ENCODE data around the gene ALKBH3. TPM values are rescaled to one million over a fixed set of nuclear protein-coding genes. Genes with fewer than 3 reads are reported as not detected.

Gene ALKBH3
- polyA plus RNA-seq, 1 of the 3 experiments (the other 2 are of a cell fraction) = 27.0 TPM

- Histone ChIP-seq H3K79me2 (ENCODE audit: insufficient read depth) (no peaks in the 10 kb centered on the region), H3K9ac (no peak overlapping the region), H3K9me2 (no peaks in the 10 kb centered on the region), H3K9me3 (no peaks in the 10 kb centered on the region), H4K20me1 (ENCODE audit: insufficient read depth) (no peaks in the 10 kb centered on the region), H3K4me3 (ENCODE audit: low read depth in 2 of 2, low read length in 1 of 2) (no peak overlapping the region), H2AFZ (ENCODE audit: low read depth) (no peak overlapping the region), H3K27ac (ENCODE audit: low read depth in 2 of 2, low read length in 1 of 2) (peak overlapping the region in 1 of 2 experiments; percentile 83; a peak in 2 of 4 replicates), H3K36me3 (replicated peaks in 1 of 2; ENCODE audit: control insufficient read depth in 1 of 2, insufficient read depth in 2 of 2, low read length in 1 of 2) (no peaks in the 10 kb centered on the region), H3K27me3 (ENCODE audit: insufficient read depth) (peaks cover 12% of the 10 kb centered on the region; the same call in 1 of the 2 replicates), H3K4me1 (ENCODE audit: control insufficient read depth in 1 of 2, insufficient read depth in 2 of 2, low read depth in 1 of 2, low read length in 1 of 2) (peaks cover 0 to 38% of the 10 kb centered on the region in 2 experiments; a peak in 1 of 4 replicates), H3K4me2 (no peak overlapping the region), H3F3A (replicated peaks; ENCODE audit: insufficient read depth) (no peaks in the 10 kb centered on the region)
- TF ChIP-seq JUND (IDR thresholded peaks at IDR 0.05) (no peak), REST (IDR thresholded peaks at IDR 0.05; ENCODE audit: low read depth, low read length) (no peak), MEF2A (IDR thresholded peaks at IDR 0.05; ENCODE audit: borderline replicate concordance, low read depth) (no peak), ZBTB33 (IDR thresholded peaks at IDR 0.05; ENCODE audit: borderline replicate concordance, low read depth) (no peak)
- ChIA-PET POLR2A (interaction anchor here (1.6 kb wide), 1 partner anchor 10 kb away, joined by 8 read pairs; the partner anchor contains the start of gene C11orf96), CTCF (interaction anchor here (1.2 to 1.4 kb wide), 3 partner anchors 37 to 126 kb away, joined by 3 to 6 read pairs (median 5); no protein-coding TSS in a partner anchor)
- 50% methylated on average over 6 of the region's 6 CpGs for WGBS (ENCODE audit: low lambda C conversion rate)
- no peak for DNase-seq
Measured at GRCh38 chr11:43952020-43952400, 71.4 kb downstream of the ALKBH3 start.

DNA sequence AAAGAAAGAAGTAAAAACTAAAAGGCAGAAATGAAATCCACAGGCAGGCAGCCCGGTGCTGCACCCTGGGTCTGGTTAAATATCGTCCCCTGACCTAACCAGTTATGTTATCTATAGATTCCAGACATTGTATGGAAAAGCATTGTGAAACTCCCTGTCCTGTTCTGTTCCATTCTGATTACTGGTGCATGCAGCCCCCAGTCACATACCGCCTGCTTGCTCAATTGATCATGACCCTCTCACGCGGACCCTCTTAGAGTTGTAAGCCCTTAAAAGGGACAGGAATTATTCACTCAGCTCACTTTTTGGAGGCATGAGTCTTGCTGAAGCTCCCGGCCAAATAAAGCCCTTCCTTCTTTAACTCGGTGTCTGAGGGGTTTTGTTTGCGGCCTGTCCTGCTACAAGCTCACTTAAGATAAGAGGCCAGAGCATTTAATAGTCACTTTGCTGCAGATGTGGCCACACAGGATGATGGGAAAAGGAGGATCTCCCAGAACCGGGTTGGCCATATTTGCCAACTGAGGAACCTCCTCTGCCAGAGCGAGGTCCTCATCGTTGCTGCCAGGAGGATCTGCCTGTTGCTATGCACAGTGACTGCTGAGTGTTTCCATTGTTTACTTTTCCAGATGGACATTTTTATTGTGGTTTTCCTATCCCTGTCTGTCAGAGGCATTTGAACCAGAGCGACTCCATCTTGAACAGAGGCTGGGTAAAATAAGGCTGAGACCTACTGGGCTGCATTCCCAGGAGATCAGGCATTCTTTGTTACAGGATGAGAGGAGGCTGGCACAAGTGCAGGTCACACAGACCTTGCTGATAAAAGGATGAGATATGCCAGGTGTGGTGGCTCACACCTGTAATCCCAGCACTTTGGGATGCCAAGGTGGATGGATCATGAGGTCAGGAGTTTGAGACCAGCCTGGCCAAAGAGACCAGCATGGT, 72.0 kb downstream of the ALKBH3 start:
- no peaks in the 10 kb centered on the region for H3K9me3 ChIP-seq
- no peaks in the 10 kb centered on the region for H3F3A ChIP-seq (replicated peaks; ENCODE audit: insufficient read depth)
- H3K4me1 ChIP-seq (ENCODE audit: control insufficient read depth in 1 of 2, insufficient read depth in 2 of 2, low read depth in 1 of 2, low read length in 1 of 2) = peaks cover 0 to 31% of the 10 kb centered on the region in 2 experiments; a peak in 1 of 4 replicates
- no peaks in the 10 kb centered on the region for H4K20me1 ChIP-seq (ENCODE audit: insufficient read depth)
- peaks cover 7% of the 10 kb centered on the region; the same call in 1 of the 2 replicates for H3K27me3 ChIP-seq (ENCODE audit: insufficient read depth)
- no peak overlapping the region for H3K4me2 ChIP-seq
- 77% methylated on average over 12 of the region's 12 CpGs for WGBS (ENCODE audit: low lambda C conversion rate)
- H3K9ac ChIP-seq = no peak overlapping the region
- DNase-seq = no peak
- H2AFZ ChIP-seq (ENCODE audit: low read depth) = no peak overlapping the region
- CTCF ChIA-PET = no interaction called here
- no peaks in the 10 kb centered on the region for H3K36me3 ChIP-seq (replicated peaks in 1 of 2; ENCODE audit: control insufficient read depth in 1 of 2, insufficient read depth in 2 of 2, low read length in 1 of 2)
- no peak overlapping the region for H3K4me3 ChIP-seq (ENCODE audit: low read depth in 2 of 2, low read length in 1 of 2)
- TF ChIP-seq NFIC (IDR thresholded peaks at IDR 0.05; ENCODE audit: borderline replicate concordance) (no peak), GATA2 (CRISPR knock-in tag; IDR thresholded peaks at IDR 0.05) (no peak)
- H3K79me2 ChIP-seq (ENCODE audit: insufficient read depth) = no peaks in the 10 kb centered on the region
- peak overlapping the region in 1 of 2 experiments; percentile 16; a peak in 2 of 4 replicates for H3K27ac ChIP-seq (ENCODE audit: low read depth in 2 of 2, low read length in 1 of 2)
- POLR2A ChIA-PET = no interaction called here
- no peaks in the 10 kb centered on the region for H3K9me2 ChIP-seq

Measured in SK-N-SH (cell line).